ENCODE data around the gene KIF26B.

KIF26B gene

GRCh38 chr1:245213066-245213831 is 58.5 kb downstream of the KIF26B start:
- TF ChIP-seq, protein P1, sequence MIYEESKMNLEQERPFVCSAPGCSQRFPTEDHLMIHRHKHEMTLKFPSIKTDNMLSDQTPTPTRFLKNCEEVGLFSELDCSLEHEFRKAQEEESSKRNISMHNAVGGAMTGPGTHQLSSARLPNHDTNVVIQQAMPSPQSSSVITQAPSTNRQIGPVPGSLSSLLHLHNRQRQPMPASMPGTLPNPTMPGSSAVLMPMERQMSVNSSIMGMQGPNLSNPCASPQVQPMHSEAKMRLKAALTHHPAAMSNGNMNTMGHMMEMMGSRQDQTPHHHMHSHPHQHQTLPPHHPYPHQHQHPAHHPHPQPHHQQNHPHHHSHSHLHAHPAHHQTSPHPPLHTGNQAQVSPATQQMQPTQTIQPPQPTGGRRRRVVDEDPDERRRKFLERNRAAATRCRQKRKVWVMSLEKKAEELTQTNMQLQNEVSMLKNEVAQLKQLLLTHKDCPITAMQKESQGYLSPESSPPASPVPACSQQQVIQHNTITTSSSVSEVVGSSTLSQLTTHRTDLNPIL (CRISPR knock-in tag; IDR thresholded peaks at IDR 0.05; ENCODE audit: low read depth) = no peak
- TF ChIP-seq CSDC2 (CRISPR knock-in tag; IDR thresholded peaks at IDR 0.05) (no peak), ISL1 (CRISPR knock-in tag; IDR thresholded peaks at IDR 0.05) (no peak), OSR1 (CRISPR knock-in tag; IDR thresholded peaks at IDR 0.05) (no peak), ZFP3 (CRISPR knock-in tag; IDR thresholded peaks at IDR 0.05) (no peak), TCF4 (CRISPR knock-in tag; IDR thresholded peaks at IDR 0.05; ENCODE audit: borderline replicate concordance) (no peak), PPARA (CRISPR knock-in tag; IDR thresholded peaks at IDR 0.05; ENCODE audit: borderline replicate concordance) (no peak), SNAI2 (CRISPR knock-in tag; IDR thresholded peaks at IDR 0.05) (no peak), TOX (CRISPR knock-in tag; IDR thresholded peaks at IDR 0.05; ENCODE audit: borderline replicate concordance) (no peak), ZNF70 (CRISPR knock-in tag; IDR thresholded peaks at IDR 0.05) (no peak), ESRRG (CRISPR knock-in tag; IDR thresholded peaks at IDR 0.05) (no peak), PATZ1 (CRISPR knock-in tag; IDR thresholded peaks at IDR 0.05; ENCODE audit: borderline replicate concordance) (no peak), BACH2 (CRISPR knock-in tag; IDR thresholded peaks at IDR 0.05; ENCODE audit: borderline replicate concordance) (no peak), RARB (CRISPR knock-in tag; IDR thresholded peaks at IDR 0.05) (no peak), GLIS3 (CRISPR knock-in tag; IDR thresholded peaks at IDR 0.05) (no peak), ZFP30 (CRISPR knock-in tag; IDR thresholded peaks at IDR 0.05) (no peak)
- TF ChIP-seq, protein P2, sequence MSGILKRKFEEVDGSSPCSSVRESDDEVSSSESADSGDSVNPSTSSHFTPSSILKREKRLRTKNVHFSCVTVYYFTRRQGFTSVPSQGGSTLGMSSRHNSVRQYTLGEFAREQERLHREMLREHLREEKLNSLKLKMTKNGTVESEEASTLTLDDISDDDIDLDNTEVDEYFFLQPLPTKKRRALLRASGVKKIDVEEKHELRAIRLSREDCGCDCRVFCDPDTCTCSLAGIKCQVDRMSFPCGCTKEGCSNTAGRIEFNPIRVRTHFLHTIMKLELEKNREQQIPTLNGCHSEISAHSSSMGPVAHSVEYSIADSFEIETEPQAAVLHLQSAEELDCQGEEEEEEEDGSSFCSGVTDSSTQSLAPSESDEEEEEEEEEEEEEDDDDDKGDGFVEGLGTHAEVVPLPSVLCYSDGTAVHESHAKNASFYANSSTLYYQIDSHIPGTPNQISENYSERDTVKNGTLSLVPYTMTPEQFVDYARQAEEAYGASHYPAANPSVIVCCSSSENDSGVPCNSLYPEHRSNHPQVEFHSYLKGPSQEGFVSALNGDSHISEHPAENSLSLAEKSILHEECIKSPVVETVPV (CRISPR knock-in tag; IDR thresholded peaks at IDR 0.05) = no peak
- TF ChIP-seq, protein P3, sequence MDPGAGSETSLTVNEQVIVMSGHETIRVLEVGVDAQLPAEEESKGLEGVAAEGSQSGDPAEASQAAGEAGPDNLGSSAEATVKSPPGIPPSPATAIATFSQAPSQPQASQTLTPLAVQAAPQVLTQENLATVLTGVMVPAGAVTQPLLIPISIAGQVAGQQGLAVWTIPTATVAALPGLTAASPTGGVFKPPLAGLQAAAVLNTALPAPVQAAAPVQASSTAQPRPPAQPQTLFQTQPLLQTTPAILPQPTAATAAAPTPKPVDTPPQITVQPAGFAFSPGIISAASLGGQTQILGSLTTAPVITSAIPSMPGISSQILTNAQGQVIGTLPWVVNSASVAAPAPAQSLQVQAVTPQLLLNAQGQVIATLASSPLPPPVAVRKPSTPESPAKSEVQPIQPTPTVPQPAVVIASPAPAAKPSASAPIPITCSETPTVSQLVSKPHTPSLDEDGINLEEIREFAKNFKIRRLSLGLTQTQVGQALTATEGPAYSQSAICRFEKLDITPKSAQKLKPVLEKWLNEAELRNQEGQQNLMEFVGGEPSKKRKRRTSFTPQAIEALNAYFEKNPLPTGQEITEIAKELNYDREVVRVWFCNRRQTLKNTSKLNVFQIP (CRISPR knock-in tag; IDR thresholded peaks at IDR 0.05; ENCODE audit: borderline replicate concordance, low read depth) = no peak

DNA sequence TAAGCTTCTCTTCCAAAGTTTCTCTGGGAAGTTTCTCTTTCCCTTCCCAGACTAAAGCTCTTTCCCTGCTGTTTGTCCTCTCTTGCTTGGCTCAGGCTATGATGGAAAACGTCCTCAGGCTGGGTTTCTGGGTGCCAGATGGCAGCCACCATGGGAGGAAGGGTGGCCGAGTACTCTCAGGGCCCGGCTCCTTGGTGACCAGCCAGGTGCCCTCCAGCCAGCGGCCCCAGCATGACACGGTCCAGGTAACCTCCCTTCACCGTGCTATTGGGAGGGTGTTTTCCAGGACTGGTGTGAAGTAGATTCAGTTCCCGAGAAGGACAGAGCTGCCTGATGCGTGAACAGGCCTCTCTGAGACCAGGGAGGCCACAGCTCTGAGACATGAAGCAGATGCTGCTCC is 60.3 kb downstream of the KIF26B start:
- TF ChIP-seq TSHZ2 (CRISPR knock-in tag; IDR thresholded peaks at IDR 0.05) = no peak
- TF ChIP-seq ESRRG (CRISPR knock-in tag; IDR thresholded peaks at IDR 0.05) = no peak
- no peak for TF ChIP-seq PATZ1 (CRISPR knock-in tag; IDR thresholded peaks at IDR 0.05; ENCODE audit: borderline replicate concordance)
- no peak for TF ChIP-seq ZC3H10 (CRISPR knock-in tag; IDR thresholded peaks at IDR 0.05)
- TF ChIP-seq ISL1 (CRISPR knock-in tag; IDR thresholded peaks at IDR 0.05) = no peak
- TF ChIP-seq, protein P2 (CRISPR knock-in tag; IDR thresholded peaks at IDR 0.05) = no peak
- no peak for TF ChIP-seq ARNTL (CRISPR knock-in tag; IDR thresholded peaks at IDR 0.05; ENCODE audit: borderline replicate concordance, low read depth)
- TF ChIP-seq ZNF70 (CRISPR knock-in tag; IDR thresholded peaks at IDR 0.05) = no peak
- no peak for TF ChIP-seq ZNF8 (CRISPR knock-in tag; IDR thresholded peaks at IDR 0.05)
- TF ChIP-seq ZNF565 (CRISPR knock-in tag; conservative IDR thresholded peaks at IDR 0.05; ENCODE audit: low read depth) = no peak
- no peak for TF ChIP-seq CSDC2 (CRISPR knock-in tag; IDR thresholded peaks at IDR 0.05)
- TF ChIP-seq BACH2 (CRISPR knock-in tag; IDR thresholded peaks at IDR 0.05; ENCODE audit: borderline replicate concordance) = no peak
- no peak for TF ChIP-seq OSR1 (CRISPR knock-in tag; IDR thresholded peaks at IDR 0.05)
- TF ChIP-seq, protein P3 (CRISPR knock-in tag; IDR thresholded peaks at IDR 0.05; ENCODE audit: borderline replicate concordance, low read depth) = no peak
- TF ChIP-seq ZFP3 (CRISPR knock-in tag; IDR thresholded peaks at IDR 0.05) = no peak
- TF ChIP-seq ZFP30 (CRISPR knock-in tag; IDR thresholded peaks at IDR 0.05) = no peak
- no peak; the same call in 1 of the 3 replicates for ATAC-seq

More at GRCh38 chr1:245213066-245213831, 58.5 kb downstream of the KIF26B start:
- ATAC-seq = no peak

Data from SK-N-SH treated with all-trans-retinoic acid at 6 μM for 48 hours (cell line).